ENCODE results near the gene CHRND.

- no peak for TF ChIP-seq CTCF (optimal IDR thresholded peaks at IDR 0.05 in 1 of 3, IDR thresholded peaks at IDR 0.05 in 1 of 3, conservative IDR thresholded peaks at IDR 0.05 in 1 of 3; ENCODE audit: extremely low read depth in 1 of 3, insufficient read depth in 2 of 3, low read length in 3 of 3)
- no peak for TF ChIP-seq EZH2 (IDR thresholded peaks at IDR 0.05; ENCODE audit: low read length)
These were observed 46.4 kb upstream of the CHRND start for GRCh38 chr2:232479341-232480200.

Data from keratinocyte (primary cell).